WTC11 (cell line): ENCODE data around the gene ARHGAP6. TPM values are rescaled to one million over a fixed set of nuclear protein-coding genes. Genes with fewer than 3 reads are reported as not detected.

Experiments
- ATAC-seq: fragments of 200-7000 bp; cut with Tn5 transposase; 2 replicates; pipeline ENCODE4 v1.10.0; 2021; ENCODE audit warnings: mild to moderate bottlenecking, moderate library complexity
- CTCF ChIA-PET: fragments of 300-600 bp; sonication (Branson Sonifier 250); formaldehyde crosslinking; loops from one replicate; lab custom pipeline; 2021; ENCODE audit warnings: antibody characterized with exemption; lab: Charles Lee
- POLR2A ChIA-PET: fragments of 350-600 bp; sonication (Branson Sonifier 250); formaldehyde crosslinking; loops from one replicate; lab custom pipeline; 2021; ENCODE audit warnings: antibody characterized with exemption; lab: Charles Lee
- DNase-seq: peaks from one replicate; pipeline ENCODE4 v3.0.0; 2021; ENCODE audit warnings: low spot score
- H3K27ac Mint-ChIP-seq: 2 replicates; pipeline ENCODE4 v1.8.0; 2021; ENCODE audit warnings: mixed read lengths
- H3K27me3 Mint-ChIP-seq: 2 replicates; pipeline ENCODE4 v1.8.0; 2021; ENCODE audit warnings: low read depth, mild to moderate bottlenecking, moderate library complexity, mixed read lengths
- H3K36me3 Mint-ChIP-seq: 2 replicates; pipeline ENCODE4 v1.8.0; 2021; ENCODE audit warnings: mixed read lengths
- H3K4me1 Mint-ChIP-seq: 2 replicates; pipeline ENCODE4 v1.8.0; 2022; ENCODE audit warnings: mixed read lengths
- H3K4me3 Mint-ChIP-seq: 2 replicates; pipeline ENCODE4 v1.8.0; 2021; ENCODE audit warnings: mild to moderate bottlenecking, moderate library complexity, mixed read lengths
- H3K9me3 Mint-ChIP-seq: 2 replicates; pipeline ENCODE4 v1.8.0; 2021; ENCODE audit warnings: mixed read lengths
- CBFB ChIP-seq: sonication (generic); formaldehyde crosslinking; IDR thresholded peaks from 2 replicates; pipeline ENCODE4 v1.8.1; 2022; ENCODE audit warnings: mild to moderate bottlenecking, low read depth, missing genetic modification reagents
- ESRRA ChIP-seq: sonication (generic); formaldehyde crosslinking; IDR thresholded peaks from 2 replicates; pipeline ENCODE4 v1.8.1; 2022; ENCODE audit warnings: mild to moderate bottlenecking, missing genetic modification reagents, borderline replicate concordance
- HMGA2 ChIP-seq: fragments of 250-450 bp; sonication (Bioruptor Pico); IDR thresholded peaks from 2 replicates; pipeline ENCODE4 v1.4.0; 2021; ENCODE audit warnings: mild to moderate bottlenecking, moderate library complexity
- KAT7 ChIP-seq: sonication (generic); formaldehyde crosslinking; IDR thresholded peaks from 2 replicates; pipeline ENCODE4 v1.8.1; 2023; ENCODE audit warnings: missing genetic modification reagents, mild to moderate bottlenecking, borderline replicate concordance
- MXD4 ChIP-seq: fragments of 250-450 bp; sonication (Bioruptor Pico); IDR thresholded peaks from 2 replicates; pipeline ENCODE4 v1.8.0; 2021; ENCODE audit warnings: mild to moderate bottlenecking, moderate library complexity, borderline replicate concordance
- PREB ChIP-seq: sonication (generic); formaldehyde crosslinking; IDR thresholded peaks from 2 replicates; pipeline ENCODE4 v1.8.1; 2022; ENCODE audit warnings: mild to moderate bottlenecking, missing genetic modification reagents, moderate library complexity, borderline replicate concordance
- RELA ChIP-seq: sonication (generic); formaldehyde crosslinking; IDR thresholded peaks from 2 replicates; pipeline ENCODE4 v1.8.1; 2022; ENCODE audit warnings: missing genetic modification reagents, mild to moderate bottlenecking, borderline replicate concordance
- SP1 ChIP-seq: sonication (generic); formaldehyde crosslinking; conservative IDR thresholded peaks from 2 replicates; pipeline ENCODE4 v1.8.1; 2022; ENCODE audit warnings: missing genetic modification reagents
- TCF7 ChIP-seq: sonication (generic); formaldehyde crosslinking; IDR thresholded peaks from 2 replicates; pipeline ENCODE4 v1.8.0; 2022; ENCODE audit warnings: mild to moderate bottlenecking, low read depth, missing genetic modification reagents, moderate library complexity
- ZNF121 ChIP-seq: sonication (generic); formaldehyde crosslinking; IDR thresholded peaks from 2 replicates; pipeline ENCODE4 v1.8.0; 2023; ENCODE audit warnings: missing genetic modification reagents
- ZNF281 ChIP-seq: sonication (generic); formaldehyde crosslinking; IDR thresholded peaks from 2 replicates; pipeline ENCODE4 v1.8.0; 2023; ENCODE audit warnings: mild to moderate bottlenecking, missing genetic modification reagents
- ZNF396 ChIP-seq: fragments of 250-450 bp; sonication (Bioruptor Pico); IDR thresholded peaks from 2 replicates; pipeline ENCODE4 v1.8.0; 2021; ENCODE audit warnings: mild to moderate bottlenecking, moderate library complexity, borderline replicate concordance
- ZNF416 ChIP-seq: fragments of 250-450 bp; sonication (Bioruptor Pico); IDR thresholded peaks from 2 replicates; pipeline ENCODE4 v1.9.0; 2021; ENCODE audit warnings: mild to moderate bottlenecking, inconsistent platforms
- ZNF423 ChIP-seq: fragments of 250-450 bp; sonication (Bioruptor Pico); IDR thresholded peaks from 2 replicates; pipeline ENCODE4 v2.1.2; 2022; ENCODE audit warnings: mild to moderate bottlenecking, moderate library complexity
- ZNF512 ChIP-seq: sonication (generic); formaldehyde crosslinking; IDR thresholded peaks from 2 replicates; pipeline ENCODE4 v1.8.1; 2022; ENCODE audit warnings: missing genetic modification reagents, borderline replicate concordance
- total RNA-seq: library from RNA; stranded (reverse); gene quantifications from 3 replicates; pipeline ENCODE4 v1.2.3, GENCODE V29; 2021
- TF ChIP-seq, protein P1 (sequence below): sonication (generic); formaldehyde crosslinking; conservative IDR thresholded peaks from 2 replicates; pipeline ENCODE4 v1.8.1; 2022; ENCODE audit warnings: mild to moderate bottlenecking, missing genetic modification reagents
- TF ChIP-seq, protein P2 (sequence below): fragments of 250-450 bp; sonication (Bioruptor Pico); IDR thresholded peaks from 2 replicates; pipeline ENCODE4 v1.9.0; 2021; ENCODE audit warnings: moderate library complexity, mild to moderate bottlenecking, inconsistent platforms, borderline replicate concordance
- TF ChIP-seq, protein P3 (sequence below): sonication (generic); formaldehyde crosslinking; IDR thresholded peaks from 2 replicates; pipeline ENCODE4 v1.8.1; 2022; ENCODE audit warnings: low read depth, mild to moderate bottlenecking, moderate library complexity, missing genetic modification reagents, borderline replicate concordance
- TF ChIP-seq, protein P4 (sequence below): sonication (generic); formaldehyde crosslinking; IDR thresholded peaks from 2 replicates; pipeline ENCODE4 v1.8.1; 2022; ENCODE audit warnings: mild to moderate bottlenecking, moderate library complexity, missing genetic modification reagents

Gene ARHGAP6
- total RNA-seq, 1 experiment from 2014 or later = 1.0 TPM

DNA sequence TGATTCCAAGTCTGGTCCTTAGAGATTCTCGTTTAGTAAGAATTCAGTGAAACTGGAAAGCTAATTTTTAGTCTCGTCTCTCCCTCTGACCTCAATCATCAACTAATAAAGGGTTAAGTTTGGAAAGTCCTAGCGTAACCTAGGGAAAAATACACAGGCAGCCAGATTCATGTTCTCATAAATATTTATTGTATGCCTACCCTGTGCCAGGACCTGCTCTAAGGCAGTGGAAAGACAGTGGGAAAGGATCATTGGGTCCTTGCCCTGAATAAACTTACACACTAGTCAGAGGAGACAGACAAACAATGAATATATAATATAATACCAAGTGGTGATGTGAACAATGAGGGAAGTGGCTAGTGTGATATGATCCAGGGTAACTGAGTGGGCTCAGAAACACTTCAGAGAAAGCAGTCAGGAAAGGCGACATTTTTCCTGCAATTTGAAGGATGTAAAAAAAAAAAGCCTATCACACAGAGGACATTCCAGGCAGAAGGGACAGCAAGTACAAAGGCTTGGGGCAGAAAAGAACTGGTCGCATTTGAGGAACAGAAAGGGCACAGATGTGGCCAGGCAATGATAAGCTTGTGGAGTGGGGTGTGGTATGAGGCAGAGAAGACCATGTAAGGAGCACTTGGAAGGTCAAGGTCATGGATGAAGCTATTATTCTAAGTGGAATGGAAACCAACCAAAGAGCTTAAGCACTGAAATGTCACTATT lies 243.8 kb downstream of the ARHGAP6 start:
- no peaks in the 10 kb centered on the region for H3K36me3 Mint-ChIP-seq
- CTCF ChIA-PET = no interaction called here
- TF ChIP-seq, protein P1, sequence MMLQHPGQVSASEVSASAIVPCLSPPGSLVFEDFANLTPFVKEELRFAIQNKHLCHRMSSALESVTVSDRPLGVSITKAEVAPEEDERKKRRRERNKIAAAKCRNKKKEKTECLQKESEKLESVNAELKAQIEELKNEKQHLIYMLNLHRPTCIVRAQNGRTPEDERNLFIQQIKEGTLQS (CRISPR knock-in tag) = no peak
- TF ChIP-seq ZNF281 (CRISPR knock-in tag) (no peak), ESRRA (CRISPR knock-in tag) (no peak), RELA (CRISPR knock-in tag) (no peak)
- H3K27me3 Mint-ChIP-seq = peaks cover 24% of the 10 kb centered on the region
- no peaks in the 10 kb centered on the region for H3K9me3 Mint-ChIP-seq
- no peak overlapping the region for H3K4me3 Mint-ChIP-seq
- ATAC-seq = no peak
- H3K27ac Mint-ChIP-seq = no peak overlapping the region
- H3K4me1 Mint-ChIP-seq = peaks cover 3% of the 10 kb centered on the region
- DNase-seq = no peak
- POLR2A ChIA-PET = no interaction called here

DNA sequence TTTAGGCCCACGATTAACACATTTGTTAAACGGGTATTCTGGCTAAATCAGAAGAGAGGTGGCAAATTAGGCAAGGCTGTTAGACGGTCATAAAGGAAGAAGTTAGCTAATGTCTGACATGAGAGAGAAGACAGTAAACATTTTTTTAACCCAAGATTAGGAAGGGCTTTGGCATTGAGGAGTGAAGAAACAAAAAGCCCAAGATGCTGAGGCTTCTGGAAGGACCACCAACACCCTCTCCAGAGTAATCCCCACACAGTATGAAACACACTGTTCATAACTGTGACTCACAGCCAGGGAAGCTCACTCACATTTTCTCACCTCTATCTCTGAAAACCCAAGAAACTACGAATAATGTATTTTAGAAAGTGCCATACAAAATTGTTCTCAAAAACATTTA lies 244.9 kb downstream of the ARHGAP6 start:
- Mint-ChIP-seq H3K4me1 (no peaks in the 10 kb centered on the region), H3K36me3 (no peaks in the 10 kb centered on the region), H3K27me3 (peaks cover 13% of the 10 kb centered on the region), H3K27ac (no peak overlapping the region), H3K4me3 (no peak overlapping the region), H3K9me3 (no peaks in the 10 kb centered on the region)
- no peak for ATAC-seq
- POLR2A ChIA-PET = no interaction called here
- CTCF ChIA-PET = no interaction called here
- no peak for DNase-seq
- TF ChIP-seq HMGA2 (CRISPR knock-in tag) (no peak), ZNF396 (no peak), PREB (CRISPR knock-in tag) (no peak), ZNF416 (CRISPR knock-in tag) (no peak), MXD4 (no peak), ZNF512 (no peak), ZNF423 (CRISPR knock-in tag) (no peak), SP1 (CRISPR knock-in tag) (no peak), CBFB (no peak), TCF7 (no peak), KAT7 (CRISPR knock-in tag) (no peak), ZNF121 (CRISPR knock-in tag) (no peak)
- TF ChIP-seq, protein P2, sequence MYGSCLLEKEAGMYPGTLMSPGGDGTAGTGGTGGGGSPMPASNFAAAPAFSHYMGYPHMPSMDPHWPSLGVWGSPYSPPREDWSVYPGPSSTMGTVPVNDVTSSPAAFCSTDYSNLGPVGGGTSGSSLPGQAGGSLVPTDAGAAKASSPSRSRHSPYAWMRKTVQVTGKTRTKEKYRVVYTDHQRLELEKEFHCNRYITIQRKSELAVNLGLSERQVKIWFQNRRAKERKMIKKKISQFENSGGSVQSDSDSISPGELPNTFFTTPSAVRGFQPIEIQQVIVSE (CRISPR knock-in tag) = no peak
- TF ChIP-seq, protein P3, sequence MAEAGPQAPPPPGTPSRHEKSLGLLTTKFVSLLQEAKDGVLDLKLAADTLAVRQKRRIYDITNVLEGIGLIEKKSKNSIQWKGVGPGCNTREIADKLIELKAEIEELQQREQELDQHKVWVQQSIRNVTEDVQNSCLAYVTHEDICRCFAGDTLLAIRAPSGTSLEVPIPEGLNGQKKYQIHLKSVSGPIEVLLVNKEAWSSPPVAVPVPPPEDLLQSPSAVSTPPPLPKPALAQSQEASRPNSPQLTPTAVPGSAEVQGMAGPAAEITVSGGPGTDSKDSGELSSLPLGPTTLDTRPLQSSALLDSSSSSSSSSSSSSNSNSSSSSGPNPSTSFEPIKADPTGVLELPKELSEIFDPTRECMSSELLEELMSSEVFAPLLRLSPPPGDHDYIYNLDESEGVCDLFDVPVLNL = no peak
- TF ChIP-seq, protein P4, sequence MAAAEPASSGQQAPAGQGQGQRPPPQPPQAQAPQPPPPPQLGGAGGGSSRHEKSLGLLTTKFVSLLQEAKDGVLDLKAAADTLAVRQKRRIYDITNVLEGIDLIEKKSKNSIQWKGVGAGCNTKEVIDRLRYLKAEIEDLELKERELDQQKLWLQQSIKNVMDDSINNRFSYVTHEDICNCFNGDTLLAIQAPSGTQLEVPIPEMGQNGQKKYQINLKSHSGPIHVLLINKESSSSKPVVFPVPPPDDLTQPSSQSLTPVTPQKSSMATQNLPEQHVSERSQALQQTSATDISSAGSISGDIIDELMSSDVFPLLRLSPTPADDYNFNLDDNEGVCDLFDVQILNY (CRISPR knock-in tag) = no peak
